Glomerular endothelial cell (primary cell): ENCODE measurements around the gene DIP2C. TPM values are rescaled to one million over a fixed set of nuclear protein-coding genes. Genes with fewer than 3 reads are reported as not detected.
"Not testable (repeated sequence)": the region's sequence is repeated elsewhere in the genome, so short reads cannot be mapped to it uniquely, and the experiment has no call there.

Source experiments
- DNase-seq: peaks from one replicate; pipeline ENCODE4 v3.0.0-alpha.2; 2011; ENCODE audit warnings: low read depth, low spot score; ENCODE audit errors: extremely low read depth
- total RNA-seq: library from RNA; depleted of rRNA; stranded (reverse); fragments of >200 nt; gene quantifications from 2 replicates; pipeline ENCODE4 v1.2.3, GENCODE V29; 2015

Gene DIP2C
- total RNA-seq, 1 donor from 2014 or later: 16.5 TPM

- DNase-seq: no peak
These were observed 163.7 kb downstream of the DIP2C start for GRCh38 chr10:525565-526315.

- DNase-seq: no peak
These were observed 165.5 kb downstream of the DIP2C start for GRCh38 chr10:523925-524324.

GRCh38 chr10:522350-522749 is 167.1 kb downstream of the DIP2C start:
- DNase-seq: no peak

- DNase-seq: no peak
These were observed 167.9 kb downstream of the DIP2C start for GRCh38 chr10:521261-522250.

- DNase-seq: no peak
These were observed 169.1 kb downstream of the DIP2C start for GRCh38 chr10:520402-520787.

- DNase-seq: no peak
These were observed 169.6 kb downstream of the DIP2C start for GRCh38 chr10:519716-520401.

- no peak for DNase-seq
These were observed 170.3 kb downstream of the DIP2C start for GRCh38 chr10:519055-519715.

GRCh38 chr10:517872-518475 is 171.5 kb downstream of the DIP2C start:
- no peak for DNase-seq

- DNase-seq: no peak
These were observed 172.1 kb downstream of the DIP2C start for GRCh38 chr10:517241-517830.

GRCh38 chr10:516764-517163 is 172.7 kb downstream of the DIP2C start:
- DNase-seq: no peak

- DNase-seq: no peak
These were observed 173.8 kb downstream of the DIP2C start for GRCh38 chr10:515674-516073.

- no peak for DNase-seq
These were observed 175.3 kb downstream of the DIP2C start for GRCh38 chr10:514137-514671.

- no peak for DNase-seq
These were observed 176.1 kb downstream of the DIP2C start for GRCh38 chr10:513393-513792.

GRCh38 chr10:512661-513060 is 176.8 kb downstream of the DIP2C start:
- not testable (repeated sequence) for DNase-seq

- no peak for DNase-seq
These were observed 177.6 kb downstream of the DIP2C start for GRCh38 chr10:511849-512191.

GRCh38 chr10:511101-511848 is 178.2 kb downstream of the DIP2C start:
- DNase-seq: peak; percentile 83

GRCh38 chr10:510415-510881 is 179.0 kb downstream of the DIP2C start:
- no peak for DNase-seq

- no peak for DNase-seq
These were observed 179.9 kb downstream of the DIP2C start for GRCh38 chr10:509361-510102.
